Liver (tissue), 3 donors: ENCODE results near the gene ZNRF3.

Experiments used
- ATF3 ChIP-seq: IDR thresholded peaks from 2 replicates; pipeline ENCODE4 v1.6.1; 2016; ENCODE audit warnings: antibody characterized with exemption
- CTCF ChIP-seq: fragments of 150-350 bp; IDR thresholded peaks from 2 replicates; pipeline ENCODE4 v1.5.1; 2017; ENCODE audit warnings: improper control_type of control experiment, low read depth, low read length; ENCODE audit not compliant: missing input control
- EGR1 ChIP-seq, 2 donors: IDR thresholded peaks; 2 replicates each; pipeline ENCODE4 v1.6.1; 2016 to 2018; ENCODE audit warnings: antibody characterized with exemption in 2 of 2, low read depth in 2 of 2
- FOXA1 ChIP-seq: IDR thresholded peaks from 2 replicates; pipeline ENCODE4 v1.6.1; 2016; ENCODE audit warnings: antibody characterized with exemption
- HNF4A ChIP-seq, 2 donors: conservative IDR thresholded peaks; 2 replicates each; pipeline ENCODE4 v1.6.1; 2016; ENCODE audit warnings: antibody characterized with exemption in 2 of 2, mild to moderate bottlenecking in 2 of 2
- JUND ChIP-seq, 2 donors: IDR thresholded peaks; 2 replicates each; pipeline ENCODE4 v1.6.1; 2016; ENCODE audit warnings: antibody characterized with exemption in 2 of 2
- MAX ChIP-seq: IDR thresholded peaks from 2 replicates; pipeline ENCODE4 v1.6.1; 2016; ENCODE audit warnings: antibody characterized with exemption
- RAD21 ChIP-seq, 2 donors: IDR thresholded peaks; 2 replicates each; pipeline ENCODE4 v1.6.1; 2016; ENCODE audit warnings: antibody characterized with exemption in 2 of 2, mild to moderate bottlenecking in 2 of 2
- REST ChIP-seq: IDR thresholded peaks from 2 replicates; pipeline ENCODE4 v1.6.1; 2016; ENCODE audit warnings: antibody characterized with exemption, mild to moderate bottlenecking
- RXRA ChIP-seq, 2 donors: IDR thresholded peaks; 2 replicates each; pipeline ENCODE4 v1.6.1; 2017 to 2018; ENCODE audit warnings: antibody characterized with exemption in 2 of 2, mild to moderate bottlenecking in 1 of 2
- SP1 ChIP-seq: IDR thresholded peaks from 2 replicates; pipeline ENCODE4 v1.6.1; 2018; ENCODE audit warnings: antibody characterized with exemption, mild to moderate bottlenecking
- TAF1 ChIP-seq: conservative IDR thresholded peaks from 2 replicates; pipeline ENCODE4 v1.6.1; 2016; ENCODE audit warnings: antibody characterized with exemption, mild to moderate bottlenecking
- YY1 ChIP-seq: IDR thresholded peaks from 2 replicates; pipeline ENCODE4 v1.6.1; 2016; ENCODE audit warnings: antibody characterized with exemption, mild to moderate bottlenecking
- ZBTB33 ChIP-seq: IDR thresholded peaks from 2 replicates; pipeline ENCODE4 v1.6.1; 2016; ENCODE audit warnings: antibody characterized with exemption
- donor health status: healthy.
- donor health status: healthy.

- TF ChIP-seq CTCF, result no peak
- TF ChIP-seq RXRA (IDR thresholded peaks at IDR 0.05), result no peak
- TF ChIP-seq YY1, result no peak
- no peak for TF ChIP-seq JUND (IDR thresholded peaks at IDR 0.05)
- TF ChIP-seq MAX, result no peak
- no peak for TF ChIP-seq TAF1
- no peak for TF ChIP-seq HNF4A (conservative IDR thresholded peaks at IDR 0.05)
- TF ChIP-seq REST, result no peak
- no peak for TF ChIP-seq FOXA1
- no peak for TF ChIP-seq EGR1 (IDR thresholded peaks at IDR 0.05; ENCODE audit: low read depth in 2 of 2)
- no peak for TF ChIP-seq ATF3
- no peak for TF ChIP-seq RAD21 (IDR thresholded peaks at IDR 0.05)
- TF ChIP-seq ZBTB33, result no peak
- no peak for TF ChIP-seq SP1
These were observed 63.8 kb downstream of the ZNRF3 start for GRCh38 chr22:28947125-28947524.
